Measurements from ENCODE around the gene SLC22A23. TPM values are rescaled to one million over a fixed set of nuclear protein-coding genes. Genes with fewer than 3 reads are reported as not detected.

Gene SLC22A23
- total and polyA plus RNA-seq, 8 donors, result 4.9 to 27.9 (median 14.2) TPM

GRCh38 chr6:3348821-3349220 is 108.0 kb downstream of the SLC22A23 start:
- peaks cover 13 to 31% (median 27%) of the 10 kb centered on the region in 3 donors for H3K4me1 ChIP-seq

GRCh38 chr6:3347826-3348225 is 109.0 kb downstream of the SLC22A23 start:
- H3K9me3 ChIP-seq, result no peaks in the 10 kb centered on the region
- H3K27me3 ChIP-seq, result no peaks in the 10 kb centered on the region
- TF ChIP-seq CTCF (IDR thresholded peaks at IDR 0.05), result no peak
- DNase-seq, result no peak
- H3K4me1 ChIP-seq, result peaks cover 5 to 22% (median 18%) of the 10 kb centered on the region in 3 donors
- FAIRE-seq, result no peak
- ATAC-seq, result no peak
- 94 to 98% methylated on average over 7 of the region's 7 CpGs for WGBS, 2 donors
- H3K4me3 ChIP-seq, result no peak overlapping the region
- H3K36me3 ChIP-seq, result no peaks in the 10 kb centered on the region
- intact Hi-C loops (cut with DNase I), result no loop called here
- H3K27ac ChIP-seq, result no peak overlapping the region

More at GRCh38 chr6:3348821-3349220, 108.0 kb downstream of the SLC22A23 start:
- Histone ChIP-seq H3K9me3 (no peaks in the 10 kb centered on the region), H3K27me3 (no peaks in the 10 kb centered on the region), H3K27ac (no peak overlapping the region), H3K36me3 (no peaks in the 10 kb centered on the region), H3K4me3 (no peak overlapping the region)
- no peak for TF ChIP-seq CTCF (IDR thresholded peaks at IDR 0.05)
- FAIRE-seq, result no peak
- WGBS, 2 donors, result 84 to 86% methylated on average over 7 of the region's 7 CpGs
- no peak for DNase-seq
- ATAC-seq, result no peak
- intact Hi-C loops (cut with DNase I), result no loop called here

GRCh38 chr6:3347247-3347646 is 109.6 kb downstream of the SLC22A23 start:
- 95 to 98% methylated on average over 7 of the region's 7 CpGs for WGBS, 2 donors
- Histone ChIP-seq H3K4me3 (no peak overlapping the region), H3K36me3 (no peaks in the 10 kb centered on the region), H3K27me3 (no peaks in the 10 kb centered on the region), H3K27ac (no peak overlapping the region), H3K4me1 (peaks cover 5 to 17% (median 14%) of the 10 kb centered on the region in 3 donors), H3K9me3 (no peaks in the 10 kb centered on the region)
- FAIRE-seq (no peak), ATAC-seq (no peak), DNase-seq (no peak)
- intact Hi-C loops (cut with DNase I), result no loop called here
- TF ChIP-seq CTCF (IDR thresholded peaks at IDR 0.05), result no peak

GRCh38 chr6:3346476-3346875 is 110.4 kb downstream of the SLC22A23 start:
- FAIRE-seq (no peak), ATAC-seq (peak in 2 of 4 donors; percentile 14 to 26), DNase-seq (no peak)
- Histone ChIP-seq H3K36me3 (no peaks in the 10 kb centered on the region), H3K27me3 (no peaks in the 10 kb centered on the region), H3K4me3 (no peak overlapping the region), H3K27ac (no peak overlapping the region), H3K4me1 (peaks cover 5 to 17% (median 14%) of the 10 kb centered on the region in 3 donors), H3K9me3 (no peaks in the 10 kb centered on the region)
- WGBS, 2 donors, result 78 to 80% methylated on average over 2 of the region's 2 CpGs
- no peak for TF ChIP-seq CTCF (IDR thresholded peaks at IDR 0.05)
- intact Hi-C loops (cut with DNase I), result no loop called here

GRCh38 chr6:3345836-3346235 is 111.0 kb downstream of the SLC22A23 start:
- peak; percentile 62 to 88 (median 74) for ATAC-seq

More at GRCh38 chr6:3345836-3346235, 111.0 kb downstream of the SLC22A23 start:
- FAIRE-seq (no peak), DNase-seq (no peak)
- Histone ChIP-seq H3K36me3 (no peaks in the 10 kb centered on the region), H3K27ac (peak overlapping the region in 2 of 4 donors; percentile 31 to 46), H3K4me1 (peaks cover 5 to 17% (median 16%) of the 10 kb centered on the region in 3 donors), H3K9me3 (no peaks in the 10 kb centered on the region), H3K4me3 (no peak overlapping the region), H3K27me3 (no peaks in the 10 kb centered on the region)
- WGBS, 2 donors, result 38 to 45% methylated on average over 8 of the region's 8 CpGs
- intact Hi-C loops (cut with DNase I), result no loop called here
- no peak for TF ChIP-seq CTCF (IDR thresholded peaks at IDR 0.05)
